A549 (cell line): Measurements from ENCODE around the gene MED27. TPM values are rescaled to one million over a fixed set of nuclear protein-coding genes. Genes with fewer than 3 reads are reported as not detected.

Experiments
- ATAC-seq, 2 experiments: fragments of 200-7000 bp in 1 of 2; fragments of >200 bp in 1 of 2; cut with Nextera tagmentation in 1 of 2; cut with Tn5 transposase in 1 of 2; 3 replicates each; pipeline versions ENCODE4 v1.8.0 to v1.9.1; 2018 to 2020; ENCODE audit warnings: mild to moderate bottlenecking in 1 of 2, moderate library complexity in 1 of 2
- CTCF ChIA-PET: fragments of 300-600 bp; sonication (Branson Sonifier 250); formaldehyde crosslinking; extraction: SDS; loops from one replicate; lab custom pipeline; 2021; ENCODE audit warnings: antibody characterized with exemption, inconsistent platforms; lab: Yijun Ruan, JAX
- POLR2A ChIA-PET: fragments of 350-600 bp; formaldehyde crosslinking; extraction: SDS; loops from one replicate; lab custom pipeline; 2021; ENCODE audit warnings: antibody characterized with exemption, inconsistent platforms; lab: Yijun Ruan, JAX
- DNase-seq, 2 experiments: peaks; one replicate each; pipeline versions ENCODE4 v3.0.0 to v3.0.0-alpha.2; 2011 to 2016; ENCODE audit warnings: low read depth in 1 of 2, low spot score in 1 of 2
- FAIRE-seq: peaks from 2 replicates; lab custom pipeline; 2011; peaks lifted over from hg19 to GRCh38; lab: Jason Lieb, UNC
- H3K27ac ChIP-seq, 2 experiments: fragments of >200 bp; sonication (Bioruptor Twin); formaldehyde crosslinking; 3 replicates each; pipeline ENCODE4 v1.5.1; 2016 to 2017
- H3K4me1 ChIP-seq: fragments of >200 bp; sonication (Bioruptor Twin); formaldehyde crosslinking; 3 replicates; pipeline ENCODE4 v1.6.1; 2016
- H3K4me2 ChIP-seq: fragments of >200 bp; sonication (Bioruptor Twin); formaldehyde crosslinking; 3 replicates; pipeline ENCODE4 v1.6.1; 2016
- H3K4me3 ChIP-seq: fragments of >200 bp; sonication (Bioruptor Twin); formaldehyde crosslinking; 3 replicates; pipeline ENCODE4 v1.5.1; 2016
- H3K9me3 ChIP-seq: fragments of >200 bp; sonication (Bioruptor Twin); formaldehyde crosslinking; 3 replicates; pipeline ENCODE4 v1.6.1; 2016
- BHLHE40 ChIP-seq: IDR thresholded peaks from 2 replicates; pipeline ENCODE4 v1.6.1; 2012; ENCODE audit warnings: low read depth, low read length, inconsistent platforms
- CHD4 ChIP-seq: fragments of 200-600 bp; sonication (generic); IDR thresholded peaks from 2 replicates; pipeline ENCODE4 v1.6.1; 2016; ENCODE audit warnings: antibody characterized with exemption, mild to moderate bottlenecking, borderline replicate concordance
- EHF ChIP-seq: fragments of 250-450 bp; sonication (Bioruptor Pico); IDR thresholded peaks from 2 replicates; pipeline ENCODE4 v1.5.0; 2020; ENCODE audit warnings: mild to moderate bottlenecking
- EHMT2 ChIP-seq: fragments of 200-600 bp; sonication (generic); IDR thresholded peaks from 2 replicates; pipeline ENCODE4 v1.6.1; 2016; ENCODE audit warnings: antibody characterized with exemption, low read depth, mild to moderate bottlenecking, moderate library complexity
- ESRRA ChIP-seq: fragments of 150-350 bp; IDR thresholded peaks from 2 replicates; pipeline ENCODE4 v1.6.1; 2014; ENCODE audit warnings: mild to moderate bottlenecking, low read length, borderline replicate concordance
- FOSB ChIP-seq: fragments of 250-450 bp; sonication (Bioruptor Pico); IDR thresholded peaks from 2 replicates; pipeline ENCODE4 v1.5.0; 2020; ENCODE audit warnings: mild to moderate bottlenecking, moderate library complexity
- FOXS1 ChIP-seq: fragments of 250-450 bp; sonication (Bioruptor Pico); IDR thresholded peaks from 2 replicates; pipeline ENCODE4 v1.5.0; 2020; ENCODE audit warnings: mild to moderate bottlenecking, moderate library complexity
- HEYL ChIP-seq: fragments of 250-450 bp; sonication (Bioruptor Pico); IDR thresholded peaks from 2 replicates; pipeline ENCODE4 v1.8.0; 2021; ENCODE audit warnings: mild to moderate bottlenecking, moderate library complexity
- HOXB5 ChIP-seq: fragments of 250-450 bp; sonication (Bioruptor Pico); IDR thresholded peaks from 2 replicates; pipeline ENCODE4 v1.5.0; 2020; ENCODE audit warnings: mild to moderate bottlenecking, moderate library complexity
- JUN ChIP-seq, 2 experiments: fragments of >200 bp; sonication (Bioruptor Twin); formaldehyde crosslinking; IDR thresholded peaks; 2 replicates in 1 of 2; 3 replicates in 1 of 2; pipeline ENCODE4 v1.6.1; 2016 to 2017
- JUNB ChIP-seq: fragments of >200 bp; sonication (Bioruptor Twin); formaldehyde crosslinking; IDR thresholded peaks from 2 replicates; pipeline ENCODE4 v1.6.1; 2016
- KDM5A ChIP-seq: fragments of 200-600 bp; sonication (generic); IDR thresholded peaks from 2 replicates; pipeline ENCODE4 v1.6.1; 2016; ENCODE audit warnings: antibody characterized with exemption, mild to moderate bottlenecking
- MAZ ChIP-seq: fragments of 150-350 bp; IDR thresholded peaks from 2 replicates; pipeline ENCODE4 v1.6.1; 2014; ENCODE audit warnings: antibody characterized with exemption, low read depth, low read length, borderline replicate concordance
- NFE2L2 ChIP-seq: fragments of 150-350 bp; conservative IDR thresholded peaks from 2 replicates; pipeline ENCODE4 v1.6.1; 2014; ENCODE audit warnings: low read length
- NPAS2 ChIP-seq: fragments of 250-450 bp; sonication (Bioruptor Pico); IDR thresholded peaks from 2 replicates; pipeline ENCODE4 v1.8.0; 2022; ENCODE audit warnings: mild to moderate bottlenecking, moderate library complexity, borderline replicate concordance
- NR3C1 ChIP-seq: fragments of >200 bp; sonication (Bioruptor Twin); formaldehyde crosslinking; IDR thresholded peaks from 3 replicates; pipeline ENCODE4 v1.6.1; 2017
- POLR2AphosphoS2 ChIP-seq: conservative IDR thresholded peaks from 2 replicates; pipeline ENCODE4 v1.6.1; 2012; ENCODE audit warnings: low read length, improper control_type of control experiment, inconsistent platforms
- RFX5 ChIP-seq: fragments of 450-650 bp; IDR thresholded peaks from 2 replicates; pipeline ENCODE4 v1.7.1; 2014; ENCODE audit warnings: antibody characterized with exemption, mild to moderate bottlenecking, moderate library complexity
- RNF2 ChIP-seq: fragments of 200-600 bp; sonication (generic); IDR thresholded peaks from 2 replicates; pipeline ENCODE4 v1.6.1; 2016; ENCODE audit warnings: low read depth, mild to moderate bottlenecking, antibody characterized with exemption, moderate library complexity, borderline replicate concordance
- SMC3 ChIP-seq: fragments of >200 bp; sonication (Bioruptor Twin); formaldehyde crosslinking; IDR thresholded peaks from 3 replicates; pipeline ENCODE4 v1.6.1; 2018; ENCODE audit warnings: inconsistent platforms
- TFCP2L1 ChIP-seq: fragments of 250-450 bp; sonication (Bioruptor Pico); IDR thresholded peaks from 2 replicates; pipeline ENCODE4 v1.5.0; 2021; ENCODE audit warnings: mild to moderate bottlenecking
- WGBS: methylation state at CpG from one replicate; pipeline ENCODE4 v1.1.6; 2017; ENCODE audit errors: missing lambda C conversion rate; 5-methylcytosine and 5-hydroxymethylcytosine counted together
- polyA plus RNA-seq, 4 experiments: library from polyadenylated mRNA; depleted of rRNA in 3 of 4; stranded (reverse); fragments of >200 nt; fragmentation: RNase III in 1 of 4; extraction: RNeasy Plus Mini Kit Qiagen cat#74134 plus additional on column Dnase treatment in 1 of 4; gene quantifications; 2 replicates in 3 of 4; 3 replicates in 1 of 4; pipeline ENCODE4 v1.2.3, GENCODE V29; 2011 to 2017
- TF ChIP-seq, protein P1 (sequence below): fragments of 200-600 bp; sonication (generic); IDR thresholded peaks from 2 replicates; pipeline ENCODE4 v1.6.1; 2016; ENCODE audit warnings: antibody characterized with exemption, mild to moderate bottlenecking, moderate library complexity
- TF ChIP-seq, protein P2 (sequence below): IDR thresholded peaks from 2 replicates; pipeline ENCODE4 v1.6.1; 2012; ENCODE audit warnings: low read depth, borderline replicate concordance
- TF ChIP-seq, protein P3 (sequence below): fragments of 150-350 bp; IDR thresholded peaks from 2 replicates; pipeline ENCODE4 v1.6.1; 2014; ENCODE audit warnings: low read depth, mild to moderate bottlenecking, low read length
- TF ChIP-seq, protein P4 (sequence below): IDR thresholded peaks from 2 replicates; pipeline ENCODE4 v1.6.1; 2012
- TF ChIP-seq, protein P5 (sequence below): IDR thresholded peaks from 2 replicates; pipeline ENCODE4 v1.6.1; 2012
- TF ChIP-seq, protein P6 (sequence below): fragments of >200 bp; sonication (Bioruptor Twin); formaldehyde crosslinking; IDR thresholded peaks from 3 replicates; pipeline ENCODE4 v1.6.1; 2016
- TF ChIP-seq, protein P7 (sequence below): fragments of 450-650 bp; IDR thresholded peaks from 2 replicates; pipeline ENCODE4 v1.6.1; 2014; ENCODE audit warnings: antibody characterized with exemption
- TF ChIP-seq, protein P8 (sequence below): fragments of 250-450 bp; sonication (Bioruptor Pico); IDR thresholded peaks from 2 replicates; pipeline ENCODE4 v1.5.0; 2020; ENCODE audit warnings: low read depth, mild to moderate bottlenecking, moderate library complexity

Gene MED27
- polyA plus RNA-seq, 2 of the 4 experiments (the other 2 are of a cell fraction) = 24.2 to 37.8 TPM

DNA sequence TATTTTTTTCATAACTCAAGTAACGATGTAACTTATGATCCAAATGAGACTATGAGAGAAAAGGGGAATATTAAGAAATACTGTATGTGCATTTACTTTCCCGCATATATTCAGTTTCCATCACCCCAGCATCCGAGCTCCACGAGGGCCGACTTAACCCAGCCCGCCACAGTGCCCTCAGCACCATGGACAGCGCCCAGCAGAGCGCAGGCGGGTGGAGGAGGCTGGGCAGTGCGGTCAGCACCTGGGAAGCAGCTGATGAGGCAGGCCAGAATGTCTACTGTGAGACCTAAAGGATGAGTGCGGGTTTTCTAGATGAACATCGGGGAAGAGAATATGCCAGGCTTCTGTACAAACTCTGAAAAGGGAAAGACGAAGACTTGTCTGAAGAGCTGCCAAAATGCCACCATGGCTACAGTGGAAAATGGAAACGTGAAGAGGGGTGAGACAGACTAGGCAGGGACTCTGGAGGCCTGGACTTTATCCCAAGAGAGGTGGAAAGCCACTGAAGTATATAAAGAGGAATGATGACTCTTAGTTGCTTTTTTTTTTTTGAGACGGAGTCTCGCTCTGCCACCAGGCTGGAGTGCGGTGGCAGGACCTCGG, 34.5 kb upstream of the MED27 start (continued):
- TF ChIP-seq, protein P1, sequence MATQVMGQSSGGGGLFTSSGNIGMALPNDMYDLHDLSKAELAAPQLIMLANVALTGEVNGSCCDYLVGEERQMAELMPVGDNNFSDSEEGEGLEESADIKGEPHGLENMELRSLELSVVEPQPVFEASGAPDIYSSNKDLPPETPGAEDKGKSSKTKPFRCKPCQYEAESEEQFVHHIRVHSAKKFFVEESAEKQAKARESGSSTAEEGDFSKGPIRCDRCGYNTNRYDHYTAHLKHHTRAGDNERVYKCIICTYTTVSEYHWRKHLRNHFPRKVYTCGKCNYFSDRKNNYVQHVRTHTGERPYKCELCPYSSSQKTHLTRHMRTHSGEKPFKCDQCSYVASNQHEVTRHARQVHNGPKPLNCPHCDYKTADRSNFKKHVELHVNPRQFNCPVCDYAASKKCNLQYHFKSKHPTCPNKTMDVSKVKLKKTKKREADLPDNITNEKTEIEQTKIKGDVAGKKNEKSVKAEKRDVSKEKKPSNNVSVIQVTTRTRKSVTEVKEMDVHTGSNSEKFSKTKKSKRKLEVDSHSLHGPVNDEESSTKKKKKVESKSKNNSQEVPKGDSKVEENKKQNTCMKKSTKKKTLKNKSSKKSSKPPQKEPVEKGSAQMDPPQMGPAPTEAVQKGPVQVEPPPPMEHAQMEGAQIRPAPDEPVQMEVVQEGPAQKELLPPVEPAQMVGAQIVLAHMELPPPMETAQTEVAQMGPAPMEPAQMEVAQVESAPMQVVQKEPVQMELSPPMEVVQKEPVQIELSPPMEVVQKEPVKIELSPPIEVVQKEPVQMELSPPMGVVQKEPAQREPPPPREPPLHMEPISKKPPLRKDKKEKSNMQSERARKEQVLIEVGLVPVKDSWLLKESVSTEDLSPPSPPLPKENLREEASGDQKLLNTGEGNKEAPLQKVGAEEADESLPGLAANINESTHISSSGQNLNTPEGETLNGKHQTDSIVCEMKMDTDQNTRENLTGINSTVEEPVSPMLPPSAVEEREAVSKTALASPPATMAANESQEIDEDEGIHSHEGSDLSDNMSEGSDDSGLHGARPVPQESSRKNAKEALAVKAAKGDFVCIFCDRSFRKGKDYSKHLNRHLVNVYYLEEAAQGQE = peak; percentile 98
- TF ChIP-seq KDM5A = no peak
- no peak for TF ChIP-seq NR3C1
- TF ChIP-seq, protein P2, sequence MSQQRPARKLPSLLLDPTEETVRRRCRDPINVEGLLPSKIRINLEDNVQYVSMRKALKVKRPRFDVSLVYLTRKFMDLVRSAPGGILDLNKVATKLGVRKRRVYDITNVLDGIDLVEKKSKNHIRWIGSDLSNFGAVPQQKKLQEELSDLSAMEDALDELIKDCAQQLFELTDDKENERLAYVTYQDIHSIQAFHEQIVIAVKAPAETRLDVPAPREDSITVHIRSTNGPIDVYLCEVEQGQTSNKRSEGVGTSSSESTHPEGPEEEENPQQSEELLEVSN = no peak
- TF ChIP-seq FOXS1 = peak; percentile 73; the same call in 1 of the 2 replicates
- TF ChIP-seq ESRRA = no peak
- no peak for TF ChIP-seq NFE2L2
- TF ChIP-seq, protein P3, sequence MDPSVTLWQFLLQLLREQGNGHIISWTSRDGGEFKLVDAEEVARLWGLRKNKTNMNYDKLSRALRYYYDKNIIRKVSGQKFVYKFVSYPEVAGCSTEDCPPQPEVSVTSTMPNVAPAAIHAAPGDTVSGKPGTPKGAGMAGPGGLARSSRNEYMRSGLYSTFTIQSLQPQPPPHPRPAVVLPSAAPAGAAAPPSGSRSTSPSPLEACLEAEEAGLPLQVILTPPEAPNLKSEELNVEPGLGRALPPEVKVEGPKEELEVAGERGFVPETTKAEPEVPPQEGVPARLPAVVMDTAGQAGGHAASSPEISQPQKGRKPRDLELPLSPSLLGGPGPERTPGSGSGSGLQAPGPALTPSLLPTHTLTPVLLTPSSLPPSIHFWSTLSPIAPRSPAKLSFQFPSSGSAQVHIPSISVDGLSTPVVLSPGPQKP = no peak
- no peak for TF ChIP-seq RNF2
- no peak for TF ChIP-seq FOSB (CRISPR knock-in tag)
- no peak for TF ChIP-seq NPAS2 (CRISPR knock-in tag)
- no peak for TF ChIP-seq JUNB
- TF ChIP-seq EHF (CRISPR knock-in tag) = no peak
- TF ChIP-seq, protein P4, sequence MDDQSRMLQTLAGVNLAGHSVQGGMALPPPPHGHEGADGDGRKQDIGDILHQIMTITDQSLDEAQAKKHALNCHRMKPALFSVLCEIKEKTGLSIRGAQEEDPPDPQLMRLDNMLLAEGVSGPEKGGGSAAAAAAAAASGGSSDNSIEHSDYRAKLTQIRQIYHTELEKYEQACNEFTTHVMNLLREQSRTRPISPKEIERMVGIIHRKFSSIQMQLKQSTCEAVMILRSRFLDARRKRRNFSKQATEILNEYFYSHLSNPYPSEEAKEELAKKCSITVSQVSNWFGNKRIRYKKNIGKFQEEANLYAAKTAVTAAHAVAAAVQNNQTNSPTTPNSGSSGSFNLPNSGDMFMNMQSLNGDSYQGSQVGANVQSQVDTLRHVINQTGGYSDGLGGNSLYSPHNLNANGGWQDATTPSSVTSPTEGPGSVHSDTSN = no peak
- TF ChIP-seq, protein P5, sequence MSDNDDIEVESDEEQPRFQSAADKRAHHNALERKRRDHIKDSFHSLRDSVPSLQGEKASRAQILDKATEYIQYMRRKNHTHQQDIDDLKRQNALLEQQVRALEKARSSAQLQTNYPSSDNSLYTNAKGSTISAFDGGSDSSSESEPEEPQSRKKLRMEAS = no peak
- TF ChIP-seq CHD4 = no peak
- TF ChIP-seq, protein P6, sequence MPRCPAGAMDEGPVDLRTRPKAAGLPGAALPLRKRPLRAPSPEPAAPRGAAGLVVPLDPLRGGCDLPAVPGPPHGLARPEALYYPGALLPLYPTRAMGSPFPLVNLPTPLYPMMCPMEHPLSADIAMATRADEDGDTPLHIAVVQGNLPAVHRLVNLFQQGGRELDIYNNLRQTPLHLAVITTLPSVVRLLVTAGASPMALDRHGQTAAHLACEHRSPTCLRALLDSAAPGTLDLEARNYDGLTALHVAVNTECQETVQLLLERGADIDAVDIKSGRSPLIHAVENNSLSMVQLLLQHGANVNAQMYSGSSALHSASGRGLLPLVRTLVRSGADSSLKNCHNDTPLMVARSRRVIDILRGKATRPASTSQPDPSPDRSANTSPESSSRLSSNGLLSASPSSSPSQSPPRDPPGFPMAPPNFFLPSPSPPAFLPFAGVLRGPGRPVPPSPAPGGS = no peak
- no peak for TF ChIP-seq SMC3

DNA sequence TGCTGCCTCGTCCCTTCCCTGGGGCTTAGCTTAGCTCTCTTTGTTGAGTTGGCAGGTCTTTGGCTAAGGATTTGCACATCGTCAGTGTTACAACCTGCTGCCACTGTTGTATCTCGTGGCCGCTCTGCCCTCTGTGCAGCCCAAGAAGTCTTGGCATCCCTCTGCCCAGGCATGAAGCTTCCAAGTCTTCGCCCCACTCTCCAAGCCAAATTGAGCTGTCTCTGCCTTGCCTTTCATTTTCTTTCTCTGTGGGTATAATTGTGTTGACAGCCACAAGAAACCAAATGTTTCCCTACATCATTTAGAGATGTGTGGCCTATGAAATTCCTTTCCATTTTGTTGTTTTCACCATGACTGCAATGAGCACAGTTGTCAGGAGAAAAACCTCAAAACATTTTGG, 29.6 kb upstream of the MED27 start:
- H3K4me1 ChIP-seq = no peaks in the 10 kb centered on the region
- CTCF ChIA-PET = interaction anchor here (0.5 to 0.8 kb wide), 2 partner anchors 127 to 225 kb away, joined by 3 to 4 read pairs; no protein-coding TSS in a partner anchor
- whole genome bisulfite sequencing = 34% methylated on average over 5 of the region's 5 CpGs
- no peak overlapping the region for H3K4me3 ChIP-seq
- POLR2A ChIA-PET = no interaction called here
- ATAC-seq = no peak
- no peak overlapping the region for H3K27ac ChIP-seq
- TF ChIP-seq, protein P7, sequence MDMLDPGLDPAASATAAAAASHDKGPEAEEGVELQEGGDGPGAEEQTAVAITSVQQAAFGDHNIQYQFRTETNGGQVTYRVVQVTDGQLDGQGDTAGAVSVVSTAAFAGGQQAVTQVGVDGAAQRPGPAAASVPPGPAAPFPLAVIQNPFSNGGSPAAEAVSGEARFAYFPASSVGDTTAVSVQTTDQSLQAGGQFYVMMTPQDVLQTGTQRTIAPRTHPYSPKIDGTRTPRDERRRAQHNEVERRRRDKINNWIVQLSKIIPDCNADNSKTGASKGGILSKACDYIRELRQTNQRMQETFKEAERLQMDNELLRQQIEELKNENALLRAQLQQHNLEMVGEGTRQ = no peak
- TF ChIP-seq ESRRA (no peak), JUN (IDR thresholded peaks at IDR 0.05) (no peak), HEYL (CRISPR knock-in tag) (no peak), POLR2AphosphoS2 (no peak), TFCP2L1 (CRISPR knock-in tag) (no peak), RFX5 (no peak), BHLHE40 (no peak), EHMT2 (no peak), HOXB5 (no peak), MAZ (no peak)
- TF ChIP-seq, protein P8, sequence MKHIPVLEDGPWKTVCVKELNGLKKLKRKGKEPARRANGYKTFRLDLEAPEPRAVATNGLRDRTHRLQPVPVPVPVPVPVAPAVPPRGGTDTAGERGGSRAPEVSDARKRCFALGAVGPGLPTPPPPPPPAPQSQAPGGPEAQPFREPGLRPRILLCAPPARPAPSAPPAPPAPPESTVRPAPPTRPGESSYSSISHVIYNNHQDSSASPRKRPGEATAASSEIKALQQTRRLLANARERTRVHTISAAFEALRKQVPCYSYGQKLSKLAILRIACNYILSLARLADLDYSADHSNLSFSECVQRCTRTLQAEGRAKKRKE (CRISPR knock-in tag) = no peak
- TF ChIP-seq, all 56 proteins: peak for 0
- DNase-seq (no peak), FAIRE-seq (no peak)
- H3K4me2 ChIP-seq = no peak overlapping the region
- no peaks in the 10 kb centered on the region for H3K9me3 ChIP-seq
